Dermis blood vessel endothelial cell (primary cell): ENCODE data around the gene F7. TPM values are rescaled to one million over a fixed set of nuclear protein-coding genes. Genes with fewer than 3 reads are reported as not detected.
A peak's percentile ranks its signal among the peaks of the same experiment; 100 is the strongest.

Source experiments
- DNase-seq: peaks from one replicate; pipeline ENCODE4 v3.0.0; 2010
- total RNA-seq: library from RNA; depleted of rRNA; stranded (reverse); fragments of >200 nt; gene quantifications from 2 replicates; pipeline ENCODE4 v1.2.3, GENCODE V29; 2014

The F7 gene
- total RNA-seq, 1 donor from 2014 or later, result not detected

- DNase-seq, result no peak
These were observed 35.3 kb downstream of the F7 start for GRCh38 chr13:113140677-113141600.

- no peak for DNase-seq
These were observed 36.0 kb downstream of the F7 start for GRCh38 chr13:113141601-113141970.

- no peak for DNase-seq
These were observed 37.3 kb downstream of the F7 start for GRCh38 chr13:113142876-113143275.

- no peak for DNase-seq
These were observed 38.1 kb downstream of the F7 start for GRCh38 chr13:113143466-113144254.

GRCh38 chr13:113144255-113144629, 38.7 kb downstream of the F7 start:
- DNase-seq, result no peak

GRCh38 chr13:113145496-113145895, 39.9 kb downstream of the F7 start:
- DNase-seq, result no peak

- no peak for DNase-seq
These were observed 40.5 kb downstream of the F7 start for GRCh38 chr13:113145911-113146598.

GRCh38 chr13:113146750-113147149, 41.2 kb downstream of the F7 start:
- no peak for DNase-seq

- no peak for DNase-seq
These were observed 41.6 kb downstream of the F7 start for GRCh38 chr13:113147206-113147605.

GRCh38 chr13:113148407-113148806, 42.8 kb downstream of the F7 start:
- no peak for DNase-seq

- DNase-seq, result no peak
These were observed 43.4 kb downstream of the F7 start for GRCh38 chr13:113148940-113149503.

- DNase-seq, result no peak
These were observed 44.3 kb downstream of the F7 start for GRCh38 chr13:113149711-113150549.

- DNase-seq, result no peak
These were observed 45.2 kb downstream of the F7 start for GRCh38 chr13:113150550-113151365.

GRCh38 chr13:113151745-113152690, 46.4 kb downstream of the F7 start:
- DNase-seq, result no peak

GRCh38 chr13:113152691-113152983, 47.0 kb downstream of the F7 start:
- DNase-seq, result no peak

GRCh38 chr13:113152984-113153809, 47.6 kb downstream of the F7 start:
- peak; percentile 24 for DNase-seq

GRCh38 chr13:113153810-113154748, 48.5 kb downstream of the F7 start:
- DNase-seq, result peak; percentile 79

GRCh38 chr13:113155201-113155600, 49.6 kb downstream of the F7 start:
- no peak for DNase-seq
